HG03175 (cell line): ENCODE data around the gene SLC6A20.
A peak's percentile ranks its signal among the peaks of the same experiment; 100 is the strongest.

Experiments used
- ATAC-seq: cut with Tn5 transposase; IDR thresholded peaks from one replicate; pipeline ENCODE4 v1.9.1; 2021; ENCODE audit warnings: mild to moderate bottlenecking, moderate library complexity; ENCODE audit not compliant: unreplicated experiment

Gene SLC6A20, protein sequence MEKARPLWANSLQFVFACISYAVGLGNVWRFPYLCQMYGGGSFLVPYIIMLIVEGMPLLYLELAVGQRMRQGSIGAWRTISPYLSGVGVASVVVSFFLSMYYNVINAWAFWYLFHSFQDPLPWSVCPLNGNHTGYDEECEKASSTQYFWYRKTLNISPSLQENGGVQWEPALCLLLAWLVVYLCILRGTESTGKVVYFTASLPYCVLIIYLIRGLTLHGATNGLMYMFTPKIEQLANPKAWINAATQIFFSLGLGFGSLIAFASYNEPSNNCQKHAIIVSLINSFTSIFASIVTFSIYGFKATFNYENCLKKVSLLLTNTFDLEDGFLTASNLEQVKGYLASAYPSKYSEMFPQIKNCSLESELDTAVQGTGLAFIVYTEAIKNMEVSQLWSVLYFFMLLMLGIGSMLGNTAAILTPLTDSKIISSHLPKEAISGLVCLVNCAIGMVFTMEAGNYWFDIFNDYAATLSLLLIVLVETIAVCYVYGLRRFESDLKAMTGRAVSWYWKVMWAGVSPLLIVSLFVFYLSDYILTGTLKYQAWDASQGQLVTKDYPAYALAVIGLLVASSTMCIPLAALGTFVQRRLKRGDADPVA

DNA sequence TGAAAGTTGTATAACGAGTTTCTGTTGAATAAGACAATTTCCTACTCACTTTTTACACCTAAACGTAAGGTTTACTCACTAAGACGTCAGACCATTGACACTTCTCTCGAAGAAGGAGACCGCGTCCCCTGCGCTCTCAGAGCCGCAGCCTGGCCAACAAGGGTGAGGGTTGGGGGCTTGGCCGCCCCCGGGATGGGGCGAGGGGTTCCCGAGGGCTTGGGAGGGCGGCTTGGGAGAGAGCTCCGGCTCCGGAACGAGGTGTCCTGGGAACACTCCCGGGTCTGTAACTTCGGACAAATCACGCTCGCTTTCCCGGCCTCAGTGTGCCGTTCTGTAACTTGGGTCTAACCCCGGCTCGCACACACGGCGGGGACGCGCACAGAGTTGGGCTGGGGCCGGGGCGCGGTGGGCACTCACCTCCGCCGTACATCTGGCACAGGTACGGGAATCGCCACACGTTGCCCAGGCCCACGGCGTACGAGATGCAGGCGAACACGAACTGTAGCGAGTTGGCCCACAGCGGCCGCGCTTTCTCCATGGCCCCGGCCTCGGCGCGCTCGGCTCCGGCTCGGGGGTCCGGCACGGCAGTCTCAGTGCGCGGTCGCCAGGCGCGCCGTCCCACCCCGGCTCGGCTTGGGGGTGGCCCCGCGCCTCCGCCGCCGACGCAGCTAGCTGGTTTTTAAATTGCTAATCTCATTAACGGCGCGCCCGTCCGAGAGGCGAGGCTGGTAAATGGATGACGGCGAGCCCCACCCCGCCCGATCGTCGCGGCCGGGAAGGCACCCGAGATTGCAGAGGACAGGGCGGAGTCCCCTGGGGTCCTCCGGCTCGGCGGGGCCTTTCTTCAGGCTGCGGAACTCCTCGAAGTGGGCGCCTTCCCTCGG is at the start of gene SLC6A20:
Gene SLC6A20, minus strand, starts transcription at position 655 of the 884 bp plus-strand sequence. Its CDS starts 117 bp downstream, at position 538.
- no peak for ATAC-seq

- no peak for ATAC-seq
Measured at GRCh38 chr3:45844616-45845015, 48.3 kb upstream of the SLC6A20 start.

GRCh38 chr3:45842851-45843625 is 46.7 kb upstream of the SLC6A20 start:
- no peak for ATAC-seq

GRCh38 chr3:45841757-45842491 is 45.6 kb upstream of the SLC6A20 start, which contains the start of gene LZTFL1:
Gene LZTFL1, minus strand, starts transcription at chr3:45842119. Its CDS starts 128 bp downstream, at chr3:45841991.
- peak; percentile 93 for ATAC-seq

GRCh38 chr3:45841420-45841756 is 45.1 kb upstream of the SLC6A20 start:
- no peak for ATAC-seq

DNA sequence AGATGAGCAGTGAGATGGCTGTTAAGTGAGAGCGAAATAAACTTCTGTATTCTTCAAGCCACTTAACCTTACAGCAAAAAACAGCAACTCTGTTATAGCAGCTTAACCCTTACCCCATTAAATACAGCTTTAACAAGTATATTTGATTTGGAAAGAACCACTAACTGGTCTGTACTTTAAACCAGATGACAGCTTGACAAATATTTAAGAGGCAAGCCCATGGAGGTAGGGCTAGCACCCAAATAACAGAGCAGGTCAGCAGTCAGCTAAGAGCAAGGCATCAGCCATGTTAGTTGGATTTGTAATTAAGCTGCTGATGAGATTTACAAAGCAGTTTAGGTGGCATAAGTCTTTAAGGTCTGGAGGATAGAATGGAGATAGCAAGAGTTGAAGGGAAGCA is 42.1 kb upstream of the SLC6A20 start:
- no peak for ATAC-seq

GRCh38 chr3:45832699-45833098 is 36.4 kb upstream of the SLC6A20 start:
- ATAC-seq, result no peak

GRCh38 chr3:45830121-45830520 is 33.8 kb upstream of the SLC6A20 start:
- no peak for ATAC-seq

DNA sequence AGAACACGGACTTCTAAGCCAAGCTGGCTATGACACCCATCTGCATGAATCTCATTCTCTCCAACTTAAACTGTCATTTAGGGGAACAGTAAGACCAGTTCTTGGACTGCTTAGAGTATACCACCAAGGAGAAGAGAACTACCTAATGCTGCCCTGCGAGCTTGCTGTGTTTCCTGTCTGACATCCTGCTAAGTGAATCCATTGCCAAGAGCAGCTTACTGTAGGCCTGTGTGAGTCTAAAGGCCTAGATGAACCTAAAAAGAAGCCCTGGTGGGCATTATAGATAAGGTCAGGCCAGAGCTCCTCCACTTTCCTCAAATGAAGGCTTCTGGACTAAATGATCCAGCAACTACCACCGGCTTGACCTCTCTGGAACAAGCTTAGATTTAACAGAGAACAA is 30.6 kb upstream of the SLC6A20 start:
- ATAC-seq, result no peak

DNA sequence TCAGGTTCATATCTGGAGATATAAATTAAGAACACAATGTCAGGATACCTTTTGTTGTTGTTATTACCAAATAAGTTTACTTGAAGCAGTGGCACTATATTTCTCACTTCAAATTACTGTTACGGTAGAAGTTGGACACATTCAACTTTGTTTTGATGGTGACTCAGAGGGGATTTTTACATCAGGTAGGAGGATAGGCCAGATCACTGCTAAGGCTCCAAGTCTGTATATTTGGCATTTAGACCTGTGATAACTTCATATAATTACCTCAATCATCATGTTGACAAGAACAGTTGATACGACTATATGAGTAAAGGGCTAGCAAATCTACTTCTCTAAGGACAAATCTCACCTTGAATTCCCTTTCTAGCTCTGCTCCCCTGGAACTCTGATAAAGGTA is 30.0 kb upstream of the SLC6A20 start:
- no peak for ATAC-seq

DNA sequence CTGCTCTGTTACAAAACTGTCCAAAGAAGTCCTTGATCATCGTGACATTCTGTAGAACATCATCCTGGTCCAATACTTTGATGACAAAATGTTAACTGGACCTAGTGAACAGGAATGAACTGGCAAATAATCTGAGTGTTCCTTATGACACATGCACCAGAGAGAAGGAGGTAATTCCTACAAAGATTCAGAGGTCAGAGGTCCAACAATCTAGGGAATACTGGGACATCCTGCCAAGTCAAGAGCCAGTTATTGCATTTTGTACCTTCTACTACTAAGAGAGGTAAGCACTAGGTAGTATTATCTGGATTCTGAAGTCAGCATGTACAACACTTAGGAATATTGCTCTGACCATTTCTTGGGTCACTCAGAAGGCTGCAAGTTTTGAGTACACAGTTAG is 24.8 kb upstream of the SLC6A20 start:
- ATAC-seq, result no peak

- ATAC-seq, result no peak
Measured at GRCh38 chr3:45819543-45819942, 23.2 kb upstream of the SLC6A20 start.

DNA sequence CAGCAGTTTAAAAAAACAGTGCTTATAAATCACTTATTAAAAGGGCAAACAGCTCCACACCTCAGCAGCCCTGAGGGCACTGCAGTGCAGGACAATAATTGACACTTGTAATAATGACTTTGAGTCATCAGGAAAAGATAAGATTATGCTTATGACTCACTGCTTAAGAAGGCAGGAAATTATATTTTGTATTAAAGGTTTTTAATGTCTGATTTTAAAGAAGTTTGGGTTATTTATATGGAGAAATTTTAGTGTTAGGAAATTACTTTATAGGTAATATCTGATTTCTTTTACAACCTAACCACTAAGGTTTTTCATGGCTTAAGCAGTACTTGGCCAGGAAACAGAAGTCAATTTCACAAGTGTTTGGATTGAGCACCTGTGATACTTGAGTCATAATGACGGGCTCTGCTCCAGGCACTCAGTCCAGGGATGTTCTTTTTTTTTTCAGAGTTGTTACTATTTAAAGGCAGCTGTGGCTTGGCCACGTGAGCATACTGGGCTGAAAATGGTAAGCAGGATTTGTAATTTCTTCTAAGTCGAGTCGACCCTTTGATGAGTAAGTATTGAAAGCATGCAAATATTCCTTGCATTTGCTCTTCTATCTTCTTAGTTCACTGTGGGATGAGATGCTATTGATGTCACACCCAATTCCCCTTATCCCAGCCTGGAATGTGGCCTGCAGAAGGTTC is 21.6 kb upstream of the SLC6A20 start:
- no peak for ATAC-seq

DNA sequence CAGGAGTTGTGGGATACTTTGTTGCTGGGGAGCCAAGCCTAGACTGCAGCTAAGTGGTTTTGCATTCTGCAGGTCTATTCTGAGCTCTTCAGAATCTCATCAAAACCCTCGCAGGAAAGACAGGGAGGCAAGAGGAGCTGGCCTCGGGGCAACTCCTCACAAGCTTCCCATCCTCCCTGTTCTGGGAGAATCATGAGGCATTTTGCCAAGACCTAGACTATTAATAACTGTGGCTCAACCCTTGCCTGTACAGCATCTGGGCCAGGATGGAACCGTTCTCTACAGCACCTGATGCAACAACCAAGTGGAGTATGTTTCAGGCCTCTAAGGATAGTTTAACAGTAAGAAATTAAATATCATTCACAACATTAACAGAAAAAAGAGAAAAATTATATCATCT is 20.2 kb upstream of the SLC6A20 start:
- no peak for ATAC-seq

DNA sequence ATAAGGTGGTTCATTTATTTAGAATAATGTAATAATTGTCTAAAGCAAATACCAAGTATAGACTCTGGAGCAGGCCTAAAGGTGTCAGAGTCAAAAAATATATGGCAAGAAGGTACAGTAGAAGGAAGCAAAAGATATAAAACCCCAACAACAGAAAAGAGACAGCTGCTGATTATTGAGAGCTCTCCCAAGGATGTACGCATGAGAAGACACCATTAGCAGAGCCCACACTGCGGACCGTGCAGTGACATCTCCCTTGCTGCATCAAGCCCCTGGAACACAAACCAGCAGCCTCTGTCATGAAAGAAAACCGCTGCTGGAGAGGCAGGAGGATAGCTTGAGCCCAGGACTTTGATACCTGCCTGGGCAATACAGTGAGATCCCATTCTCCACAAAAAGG is 18.0 kb upstream of the SLC6A20 start:
- no peak for ATAC-seq

DNA sequence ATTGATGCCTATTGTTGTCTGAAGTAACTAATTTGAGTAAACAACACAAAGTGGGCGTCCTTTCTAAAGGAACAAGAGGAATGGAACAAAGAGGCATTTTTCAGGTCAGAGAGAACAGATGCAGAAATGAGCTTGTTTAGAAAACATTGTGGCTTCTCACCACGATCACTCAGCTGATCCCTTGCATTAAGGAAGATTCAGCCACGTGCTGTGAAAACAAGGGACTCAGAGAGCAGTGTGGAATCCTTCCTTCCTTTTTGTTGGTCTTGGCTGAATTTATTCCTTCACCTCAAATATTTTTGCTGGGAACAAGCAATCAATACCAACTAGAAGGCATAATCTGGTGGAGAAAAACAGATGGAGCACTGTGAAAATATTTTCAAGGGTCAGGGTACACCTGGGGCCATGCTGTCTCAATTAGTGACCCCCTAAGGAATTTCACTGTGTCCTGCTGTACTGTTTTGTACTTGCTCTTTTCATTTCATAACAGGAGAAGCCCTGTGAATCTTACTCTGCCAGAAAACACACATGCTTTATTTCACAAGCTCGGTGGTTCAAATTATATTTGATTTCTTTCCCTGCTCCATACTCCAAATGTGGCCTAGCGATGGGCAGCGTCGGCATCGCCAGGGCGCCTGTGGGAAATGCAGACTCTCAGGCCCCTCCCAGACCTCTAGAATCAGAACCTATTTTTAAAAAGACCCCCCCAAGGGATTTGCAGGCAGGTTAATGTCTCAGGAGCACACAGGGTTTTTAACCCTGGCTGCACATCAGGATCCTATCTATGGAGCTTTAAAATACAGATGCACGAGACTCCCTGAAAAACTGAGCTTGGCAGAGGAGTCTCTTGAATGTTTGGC is 11.6 kb upstream of the SLC6A20 start:
- ATAC-seq, result no peak

GRCh38 chr3:45807133-45807532 is 10.8 kb upstream of the SLC6A20 start:
- ATAC-seq, result no peak

- no peak for ATAC-seq
Measured at GRCh38 chr3:45806072-45806471, 9.7 kb upstream of the SLC6A20 start.
